Suprapubic skin (tissue), 4 donors: ENCODE data around the gene ATF2.

Experiments
- CTCF ChIP-seq, 2 donors: fragments of 200-600 bp in 1 of 2; fragments of 450-650 bp in 1 of 2; sonication (generic) in 1 of 2; IDR thresholded peaks; one replicate each; pipeline ENCODE4 v1.5.1; 2016 to 2019; ENCODE audit warnings: antibody characterized with exemption in 2 of 2, mild to moderate bottlenecking in 1 of 2, moderate library complexity in 1 of 2
- EP300 ChIP-seq: sonication (generic); formaldehyde crosslinking; IDR thresholded peaks from one replicate; pipeline ENCODE4 v1.6.1; 2017; ENCODE audit warnings: antibody characterized with exemption
- POLR2A ChIP-seq, 2 donors: fragments of 450-650 bp; IDR thresholded peaks; one replicate each; pipeline ENCODE4 v1.6.1; 2017; ENCODE audit warnings: antibody characterized with exemption in 2 of 2, mild to moderate bottlenecking in 2 of 2, moderate library complexity in 2 of 2
- POLR2AphosphoS5 ChIP-seq, 3 donors: sonication (generic); formaldehyde crosslinking; IDR thresholded peaks; one replicate each; pipeline ENCODE4 v1.6.1; 2017; ENCODE audit warnings: antibody characterized with exemption in 3 of 3

- TF ChIP-seq CTCF (IDR thresholded peaks at IDR 0.05) (no peak), EP300 (no peak), POLR2AphosphoS5 (IDR thresholded peaks at IDR 0.05) (no peak), POLR2A (IDR thresholded peaks at IDR 0.05) (no peak)
These were observed 37.5 kb upstream of the ATF2 start for GRCh38 chr2:175205523-175205922.
